Measurements from ENCODE around the gene CLNK.

The CLNK gene

DNA sequence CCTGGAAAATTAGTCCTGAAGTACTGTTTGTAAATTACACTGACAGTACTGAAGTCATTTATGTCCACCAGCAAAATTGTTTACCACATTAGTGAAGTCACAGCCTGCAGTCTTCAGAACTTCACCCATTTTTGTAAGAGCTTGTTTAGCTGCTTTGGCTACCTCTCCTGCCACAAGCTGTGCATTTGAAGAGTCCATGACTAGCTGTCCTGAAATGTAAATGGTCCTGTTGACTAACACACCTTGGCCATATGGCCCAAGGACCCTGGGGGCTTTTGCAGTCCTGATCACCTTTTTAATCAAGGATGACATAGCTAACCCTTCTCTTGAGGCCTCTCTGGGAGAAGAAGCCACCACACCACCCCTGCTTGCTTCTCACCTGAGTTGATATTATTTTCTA is 205.9 kb downstream of the CLNK start:
- H3K9me3 ChIP-seq (replicated peaks in 1 of 11), result peaks cover 0 to 10% (median 0%) of the 10 kb centered on the region in 11 experiments; a peak in 3 of 22 replicates
- no peaks in the 10 kb centered on the region for H3K36me3 ChIP-seq

DNA sequence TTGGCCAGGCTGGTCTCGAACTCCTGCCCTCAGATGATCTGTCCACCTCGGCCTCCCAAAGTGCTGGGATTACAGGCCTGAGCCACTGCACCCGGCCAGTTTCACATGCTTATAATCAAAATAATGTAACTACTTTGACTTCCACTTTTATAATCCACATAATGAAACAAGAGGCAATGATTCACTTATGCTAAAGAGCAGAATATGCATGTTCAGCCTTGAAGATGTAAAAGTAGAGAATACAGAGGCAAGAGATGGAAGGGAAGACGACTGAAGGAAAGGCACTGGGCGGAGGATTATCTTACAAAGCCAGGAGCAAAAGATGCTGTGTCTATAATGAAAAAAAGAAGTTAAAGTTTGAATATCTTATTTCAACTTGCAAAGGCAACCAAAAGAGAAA is 214.1 kb downstream of the CLNK start:
- Histone ChIP-seq H4K20me1 (no peaks in the 10 kb centered on the region), H3K4me1 (no peaks in the 10 kb centered on the region), H3K36me3 (no peaks in the 10 kb centered on the region), H3K27me3 (no peaks in the 10 kb centered on the region), H3K4me2 (no peak overlapping the region), H3K9me3 (replicated peaks in 1 of 11) (peaks cover 0 to 3% (median 0%) of the 10 kb centered on the region in 11 experiments; a peak in 1 of 22 replicates), H3K4me3 (no peak overlapping the region), H3K9ac (no peak overlapping the region), H3K27ac (no peak overlapping the region)
- no peak for TF ChIP-seq Cebpa-rat (IDR thresholded peaks at IDR 0.05)

More for the DNA sequence above, 205.9 kb downstream of the CLNK start:
- TF ChIP-seq Cebpa-rat (IDR thresholded peaks at IDR 0.05), result no peak
- Histone ChIP-seq H3K27ac (no peak overlapping the region), H3K4me1 (peaks cover 5 to 11% (median 8%) of the 10 kb centered on the region in 10 experiments; a peak in 14 of 20 replicates), H3K4me3 (no peak overlapping the region), H3K9ac (no peak overlapping the region), H3K27me3 (no peaks in the 10 kb centered on the region), H3K4me2 (no peak overlapping the region), H4K20me1 (no peaks in the 10 kb centered on the region)

DNA sequence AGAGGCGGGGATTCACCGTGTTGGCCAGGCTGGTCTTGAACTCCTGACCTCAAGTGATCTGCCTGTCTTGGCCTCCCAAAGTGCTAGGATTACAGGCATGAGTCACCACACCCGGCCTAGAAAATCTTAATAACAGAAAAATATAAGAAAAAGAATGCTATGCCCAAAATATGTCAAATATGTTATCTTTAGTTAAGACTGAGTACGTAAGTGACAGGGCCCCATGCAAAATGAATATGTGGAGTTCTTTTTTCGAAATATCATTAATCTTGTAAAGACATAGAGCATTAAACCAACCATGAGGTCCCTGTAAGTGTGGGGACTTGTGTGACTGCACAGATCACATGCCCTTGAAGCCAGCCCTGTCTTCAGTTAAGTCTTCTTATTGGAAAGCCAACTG is 218.4 kb downstream of the CLNK start:
- no peak for TF ChIP-seq Cebpa-rat (IDR thresholded peaks at IDR 0.05)
- Histone ChIP-seq H3K27me3 (no peaks in the 10 kb centered on the region), H3K9me3 (replicated peaks in 1 of 11) (peaks cover 7 to 14% (median 11%) of the 10 kb centered on the region in 11 experiments), H4K20me1 (no peaks in the 10 kb centered on the region), H3K4me3 (no peak overlapping the region), H3K4me1 (peaks cover 0 to 4% (median 0%) of the 10 kb centered on the region in 10 experiments; a peak in 1 of 20 replicates), H3K4me2 (no peak overlapping the region), H3K9ac (no peak overlapping the region), H3K27ac (no peak overlapping the region), H3K36me3 (no peaks in the 10 kb centered on the region)

DNA sequence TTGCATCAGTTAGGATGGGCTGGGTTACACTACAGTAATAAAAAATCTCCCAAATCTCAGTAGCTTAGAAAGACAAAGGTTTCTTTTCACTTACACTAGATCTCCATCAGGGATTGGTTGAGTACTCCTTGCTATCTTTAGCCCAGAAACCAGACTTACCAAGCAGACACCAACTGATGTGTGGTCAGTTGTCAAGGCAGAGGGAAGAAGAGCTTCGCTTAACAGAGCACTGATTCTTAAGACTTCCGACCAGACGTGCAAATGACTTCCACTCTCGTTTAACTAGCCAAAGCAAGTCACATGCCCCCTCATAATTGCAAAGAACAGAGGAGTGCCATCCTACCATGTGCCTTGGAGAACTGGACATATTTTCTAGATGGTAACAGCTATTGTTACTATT is 221.7 kb downstream of the CLNK start:
- peaks cover 16 to 32% (median 25%) of the 10 kb centered on the region in 11 experiments for H3K9me3 ChIP-seq (replicated peaks in 1 of 11)
- peaks cover 0 to 14% (median 0%) of the 10 kb centered on the region in 10 experiments; a peak in 4 of 20 replicates for H3K4me1 ChIP-seq
- H3K9ac ChIP-seq, result no peak overlapping the region
- H4K20me1 ChIP-seq, result no peaks in the 10 kb centered on the region
- H3K27me3 ChIP-seq, result peaks cover 1 to 7% (median 3%) of the 10 kb centered on the region in 11 experiments; a peak in 12 of 22 replicates
- no peak overlapping the region for H3K27ac ChIP-seq
- no peak overlapping the region for H3K4me2 ChIP-seq
- no peaks in the 10 kb centered on the region for H3K36me3 ChIP-seq
- H3K4me3 ChIP-seq, result no peak overlapping the region
- no peak for TF ChIP-seq Cebpa-rat (IDR thresholded peaks at IDR 0.05)

DNA sequence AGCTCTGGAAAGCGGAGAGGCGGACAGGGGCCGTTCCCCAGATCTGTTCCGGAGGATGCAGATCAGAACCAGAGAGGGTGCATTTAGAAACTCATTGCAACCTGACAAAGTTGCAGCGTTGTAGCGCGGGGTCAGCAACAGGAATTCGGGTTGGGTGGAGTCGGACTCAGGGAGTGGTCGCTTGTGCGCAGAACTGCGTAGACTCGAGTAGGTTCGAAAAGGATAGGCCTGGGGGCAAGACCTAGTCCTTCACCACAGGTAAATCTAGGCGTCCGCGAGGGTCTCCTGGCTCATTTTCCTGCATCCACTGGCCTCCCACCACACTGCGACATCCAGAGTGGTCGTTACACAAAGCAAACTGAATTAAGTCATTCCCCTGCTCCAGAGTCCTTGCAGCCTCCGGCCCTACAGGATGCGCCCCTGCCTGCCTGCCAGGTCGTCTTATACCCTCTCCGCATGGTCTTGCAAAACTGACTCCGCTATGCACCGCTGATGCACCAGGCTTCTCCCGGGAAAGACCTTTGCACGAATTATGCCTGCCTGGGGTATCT is 222.6 kb downstream of the CLNK start:
- no peak for TF ChIP-seq Cebpa-rat (IDR thresholded peaks at IDR 0.05)

DNA sequence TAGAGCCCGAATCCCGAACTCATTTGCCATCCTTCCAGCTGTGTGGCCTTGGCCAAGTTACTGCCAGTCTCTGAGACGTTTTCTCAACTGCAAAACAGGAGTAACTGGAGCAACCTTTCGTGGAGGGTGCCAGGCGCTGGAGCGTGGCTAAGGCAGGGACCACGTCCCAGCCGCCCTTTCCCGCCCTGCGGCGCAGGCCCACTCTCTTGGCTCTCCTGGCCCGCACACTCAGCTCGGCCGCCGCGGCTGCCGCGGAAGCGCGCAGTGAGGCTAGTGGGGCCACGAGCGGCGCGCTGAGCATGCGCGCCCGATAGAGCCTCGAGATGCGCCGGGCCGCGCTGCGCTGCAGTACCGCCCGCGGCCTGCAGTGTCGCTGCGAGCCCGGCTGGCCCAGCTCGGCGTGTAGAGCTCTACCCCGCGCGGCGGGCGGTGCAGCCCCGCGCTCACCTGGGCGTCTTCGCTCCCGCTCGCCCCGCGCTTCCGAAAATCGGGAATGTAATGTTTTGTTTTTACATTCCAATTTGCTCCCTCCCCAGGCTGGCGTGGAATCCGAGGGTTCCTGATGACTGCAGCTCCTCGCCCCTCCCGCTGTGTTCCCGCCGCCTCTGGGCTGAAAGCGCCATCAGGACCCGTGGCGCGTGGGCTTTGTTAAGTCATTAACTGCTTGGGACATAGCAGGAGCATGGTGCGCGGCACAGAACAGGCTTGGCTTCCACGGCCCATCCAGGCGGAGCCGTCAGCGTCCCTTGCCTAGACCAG is 223.3 kb downstream of the CLNK start:
- no peak overlapping the region for H3K4me3 ChIP-seq
- H3K4me2 ChIP-seq, result no peak overlapping the region
- H3K27ac ChIP-seq, result no peak overlapping the region
- H3K4me1 ChIP-seq, result peaks cover 0 to 17% (median 3%) of the 10 kb centered on the region in 10 experiments; a peak in 6 of 20 replicates
- H3K9ac ChIP-seq, result no peak overlapping the region
- H4K20me1 ChIP-seq, result no peaks in the 10 kb centered on the region
- peaks cover 15 to 23% (median 19%) of the 10 kb centered on the region in 11 experiments for H3K27me3 ChIP-seq
- TF ChIP-seq Cebpa-rat (IDR thresholded peaks at IDR 0.05), result no peak
- no peaks in the 10 kb centered on the region for H3K36me3 ChIP-seq
- H3K9me3 ChIP-seq (replicated peaks in 1 of 11), result peaks cover 32 to 48% (median 41%) of the 10 kb centered on the region in 11 experiments

More for the DNA sequence above, 222.6 kb downstream of the CLNK start:
- Histone ChIP-seq H3K4me2 (no peak overlapping the region), H3K4me1 (peaks cover 0 to 17% (median 1%) of the 10 kb centered on the region in 10 experiments; a peak in 6 of 20 replicates), H3K4me3 (no peak overlapping the region), H3K27ac (no peak overlapping the region), H3K27me3 (peaks cover 11 to 16% (median 13%) of the 10 kb centered on the region in 11 experiments), H3K36me3 (no peaks in the 10 kb centered on the region), H4K20me1 (no peaks in the 10 kb centered on the region), H3K9me3 (replicated peaks in 1 of 11) (peaks cover 25 to 42% (median 34%) of the 10 kb centered on the region in 11 experiments), H3K9ac (no peak overlapping the region)

DNA sequence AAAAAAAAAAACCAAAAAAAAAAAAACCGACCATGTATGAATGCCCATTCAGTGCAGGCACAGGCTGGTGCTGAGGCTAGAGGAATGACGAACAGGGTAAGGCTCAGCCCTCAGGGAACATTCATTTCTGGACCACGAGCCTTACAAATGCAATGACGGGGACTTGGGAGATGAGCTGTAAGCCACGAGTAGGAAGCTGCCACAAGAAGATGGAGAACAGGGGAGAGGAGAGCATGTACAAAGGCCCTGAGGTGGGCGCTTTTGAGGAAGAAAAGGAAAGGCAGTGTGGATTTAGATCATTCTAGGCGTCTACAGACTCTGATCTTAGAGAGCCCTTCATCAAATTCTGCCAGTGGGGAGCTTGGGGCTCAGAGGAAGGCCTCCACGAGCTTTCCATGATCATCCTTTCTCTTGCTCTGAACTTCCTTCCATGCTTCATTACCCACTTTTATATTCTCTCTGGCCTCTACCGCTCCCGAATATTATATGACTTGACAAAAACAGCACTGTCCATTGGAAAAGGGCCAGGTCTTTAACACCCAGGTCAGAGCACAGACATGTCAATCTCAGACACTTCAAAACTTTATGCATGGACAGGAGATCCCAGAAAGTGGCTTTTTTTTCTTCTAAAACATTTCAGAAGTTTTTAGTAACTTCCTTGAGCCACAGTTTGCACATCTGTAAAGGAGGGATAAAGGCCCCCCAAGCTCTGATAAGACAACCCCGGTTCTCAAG is 224.1 kb downstream of the CLNK start:
- peaks cover under 1 to 18% (median 10%) of the 10 kb centered on the region in 10 experiments; a peak in 16 of 20 replicates for H3K4me1 ChIP-seq
- no peak overlapping the region for H3K9ac ChIP-seq
- H4K20me1 ChIP-seq, result no peaks in the 10 kb centered on the region
- no peak for TF ChIP-seq Cebpa-rat (IDR thresholded peaks at IDR 0.05)
- no peak overlapping the region for H3K4me2 ChIP-seq
- H3K36me3 ChIP-seq, result no peaks in the 10 kb centered on the region
- H3K27me3 ChIP-seq, result peaks cover 15 to 25% (median 21%) of the 10 kb centered on the region in 11 experiments
- H3K9me3 ChIP-seq (replicated peaks in 1 of 11), result peaks cover 34 to 54% (median 45%) of the 10 kb centered on the region in 11 experiments
- no peak overlapping the region for H3K27ac ChIP-seq
- H3K4me3 ChIP-seq, result no peak overlapping the region

- Histone ChIP-seq H4K20me1 (no peaks in the 10 kb centered on the region; a peak in 1 of 22 replicates), H3K4me2 (peak overlapping the region in 2 of 11 experiments; percentile 80; a peak in 1 of 22 replicates), H3K36me3 (peaks cover 0 to 2% (median 1%) of the 10 kb centered on the region in 11 experiments; a peak in 12 of 22 replicates), H3K9ac (no peak overlapping the region), H3K9me3 (replicated peaks in 1 of 11) (peaks cover 34 to 54% (median 45%) of the 10 kb centered on the region in 11 experiments), H3K27me3 (peaks cover 15 to 25% (median 21%) of the 10 kb centered on the region in 11 experiments), H3K27ac (no peak overlapping the region), H3K4me1 (peaks cover 12 to 29% (median 21%) of the 10 kb centered on the region in 10 experiments), H3K4me3 (no peak overlapping the region)
- TF ChIP-seq Cebpa-rat (IDR thresholded peaks at IDR 0.05), result no peak
Measured at GRCh38 chr4:10459305-10459704, 225.3 kb downstream of the CLNK start.

Data from BLaER1 treated with 17β-estradiol and CSF1 and Interleukin-3, amounts not matched to agents 10 nM and 100 nM (cell line).